ENCODE data around the gene ZBTB7A.

Gene ZBTB7A

DNA sequence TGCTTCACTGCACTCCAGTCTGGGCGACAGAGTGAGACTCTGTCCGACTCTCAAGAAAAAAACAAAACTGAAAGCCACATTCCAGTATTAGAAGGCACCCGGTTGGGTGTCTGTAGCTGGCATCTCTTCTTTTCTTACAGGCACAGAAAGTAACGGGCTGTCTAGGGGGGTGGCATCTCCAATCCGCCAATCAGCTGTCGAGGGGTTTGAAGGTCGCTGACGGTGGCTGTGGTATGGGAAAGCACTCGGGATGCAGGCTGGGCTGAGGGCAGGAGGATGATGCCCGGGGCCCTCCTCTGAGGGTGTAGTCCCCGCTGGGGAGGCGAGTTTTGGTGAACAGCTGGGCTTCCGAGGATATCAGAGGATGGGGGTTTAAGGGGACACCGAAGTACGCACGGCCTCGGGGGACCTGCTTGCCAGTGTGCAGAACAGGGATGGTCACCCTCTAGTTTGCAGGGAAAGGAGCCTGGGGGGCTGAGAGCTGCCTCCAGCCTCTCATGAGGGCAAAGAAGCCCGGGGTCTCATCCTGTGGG, 27.0 kb upstream of the ZBTB7A start:
- DNase-seq: no peak

DNA sequence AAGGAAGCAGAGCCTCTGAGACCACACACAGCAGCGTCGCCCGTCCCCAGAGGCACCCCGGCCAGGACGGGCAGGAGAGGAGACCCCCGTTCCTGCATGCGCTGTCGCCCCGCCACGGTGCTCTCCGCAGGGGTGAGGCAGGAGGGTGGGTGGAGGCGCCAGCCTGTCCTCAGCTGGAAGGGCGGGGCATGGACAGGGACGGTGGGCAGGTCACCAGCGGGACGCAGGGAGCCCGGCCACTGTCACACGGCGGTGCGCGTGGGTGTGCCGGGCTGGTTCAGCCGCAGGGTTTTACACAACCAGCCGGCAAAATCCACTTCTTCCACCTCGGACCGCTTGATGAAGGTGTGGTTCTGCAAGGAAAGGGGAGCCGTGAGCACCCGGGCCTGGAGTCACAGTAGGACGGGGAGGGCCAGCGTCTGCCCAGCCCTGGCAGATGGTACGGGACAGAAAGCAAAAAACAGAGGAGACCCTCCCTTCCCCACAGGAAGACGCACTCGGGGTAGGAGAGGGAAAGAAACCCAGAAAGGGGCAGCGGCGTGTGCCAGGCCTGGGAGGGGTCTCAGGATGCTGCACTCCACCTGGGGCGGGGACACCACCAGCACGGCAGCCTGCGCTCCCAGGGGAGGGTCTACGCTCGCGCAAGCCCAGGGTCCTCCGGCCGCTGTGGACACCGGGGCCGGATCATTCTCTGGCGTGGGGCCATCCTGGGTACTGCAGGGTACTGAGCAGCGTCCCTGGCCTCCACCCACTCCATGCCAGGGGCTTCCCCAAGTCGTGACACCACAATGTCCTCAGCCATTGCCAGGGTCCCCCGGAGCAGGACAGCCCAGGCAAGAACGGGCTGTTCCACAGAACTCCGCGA, 23.9 kb upstream of the ZBTB7A start:
- no peak for DNase-seq

GRCh38 chr19:4089946-4090345, 23.2 kb upstream of the ZBTB7A start:
- no peak for DNase-seq

DNA sequence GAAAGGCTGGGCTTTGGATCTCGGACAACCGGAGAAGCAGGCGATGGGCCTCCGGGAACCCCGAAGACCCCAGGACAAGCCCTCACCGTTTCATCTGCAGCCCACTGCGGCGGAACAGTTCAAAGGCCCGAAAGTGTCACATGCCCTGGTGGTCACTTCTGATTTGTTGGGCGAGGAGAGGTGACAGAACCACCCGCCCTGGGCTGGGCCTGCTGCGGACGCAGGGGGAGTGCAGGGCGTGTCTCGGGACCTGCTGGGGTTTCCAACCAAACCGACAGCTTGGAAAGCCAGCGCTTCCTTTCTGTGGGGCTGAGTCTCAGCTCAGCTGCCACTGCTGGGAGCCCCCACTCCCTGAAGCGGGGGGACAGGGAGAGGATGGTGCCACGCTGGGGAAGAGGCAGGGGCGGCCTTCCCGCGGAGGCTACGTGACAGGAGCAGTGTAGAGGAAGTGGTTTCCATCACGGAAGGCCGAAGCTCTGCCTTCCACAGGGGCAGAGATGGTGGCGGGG, 22.8 kb upstream of the ZBTB7A start:
- DNase-seq: peak; percentile 47 to 51

DNA sequence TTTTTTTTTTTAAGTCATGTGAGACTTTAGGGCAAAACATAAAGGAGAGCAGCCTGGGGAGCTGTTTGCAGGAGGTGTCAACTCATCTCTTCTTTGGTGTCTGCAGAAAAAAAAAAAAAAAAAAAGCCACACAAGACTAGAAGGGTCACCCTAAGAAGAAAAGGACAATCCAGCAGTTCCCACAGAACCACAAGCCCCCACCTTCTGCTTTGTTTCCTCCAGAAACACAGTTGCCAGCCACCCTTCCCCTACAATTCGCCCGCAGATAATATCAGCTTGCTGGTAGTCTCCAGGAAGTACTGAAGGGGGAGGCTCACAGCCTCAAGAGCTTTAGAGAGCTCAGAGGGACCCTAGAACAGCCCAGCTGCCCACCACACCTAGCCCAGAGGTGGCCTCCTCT, 22.3 kb upstream of the ZBTB7A start:
- DNase-seq: peak in 1 of 2 donors; percentile 63

DNA sequence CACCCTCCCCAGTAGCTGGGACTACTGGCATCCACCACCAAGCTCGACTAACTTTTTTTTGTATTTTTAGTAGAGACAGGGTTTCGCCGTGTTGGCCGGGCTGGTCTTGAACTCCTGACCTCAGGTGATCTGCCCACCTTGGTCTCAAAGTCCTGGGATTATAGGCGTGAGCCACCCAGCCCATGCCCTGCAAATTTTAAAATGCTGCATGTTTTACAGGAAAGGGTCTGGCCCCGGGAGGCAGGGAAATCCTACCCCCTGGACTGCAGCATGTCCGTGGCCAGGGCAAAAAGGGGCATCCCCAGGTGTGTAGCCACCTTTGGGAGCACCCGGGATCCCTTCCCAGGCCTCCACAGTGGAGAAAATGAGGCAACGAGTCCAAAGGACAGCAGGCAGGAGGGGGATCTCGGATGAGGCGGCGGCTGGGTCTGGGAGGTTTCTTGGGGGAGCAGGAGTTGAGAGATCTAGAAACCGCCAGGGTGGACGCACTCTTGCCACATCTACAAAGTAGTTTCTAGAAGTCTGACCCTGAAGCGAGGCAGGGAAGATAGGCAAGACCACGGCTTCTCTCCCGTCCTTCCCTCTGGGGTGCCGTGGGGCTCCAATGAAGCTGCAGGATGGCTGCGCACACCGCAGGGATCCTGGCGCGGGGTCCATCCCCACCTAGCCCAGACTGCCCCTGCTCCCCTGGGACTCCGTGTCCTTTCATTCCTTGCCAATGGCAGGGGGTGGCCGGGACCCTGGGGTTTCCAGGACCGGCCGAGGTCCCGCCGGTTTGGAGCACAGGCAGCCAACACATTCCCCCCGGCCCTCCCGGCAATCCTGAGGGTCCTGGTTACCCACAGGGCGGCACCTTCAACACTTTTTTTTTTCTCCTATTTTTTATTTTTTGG, 21.3 kb upstream of the ZBTB7A start:
- DNase-seq: no peak

- no peak for DNase-seq
Measured at GRCh38 chr19:4086411-4086867, 19.7 kb upstream of the ZBTB7A start.

GRCh38 chr19:4084547-4084877, 17.8 kb upstream of the ZBTB7A start:
- DNase-seq: no peak

- peak in 1 of 2 donors; percentile 62 for DNase-seq
Measured at GRCh38 chr19:4083677-4084546, 17.2 kb upstream of the ZBTB7A start.

- DNase-seq: no peak
Measured at GRCh38 chr19:4082172-4082571, 15.5 kb upstream of the ZBTB7A start.

GRCh38 chr19:4081441-4082129, 14.9 kb upstream of the ZBTB7A start:
- DNase-seq: no peak

DNA sequence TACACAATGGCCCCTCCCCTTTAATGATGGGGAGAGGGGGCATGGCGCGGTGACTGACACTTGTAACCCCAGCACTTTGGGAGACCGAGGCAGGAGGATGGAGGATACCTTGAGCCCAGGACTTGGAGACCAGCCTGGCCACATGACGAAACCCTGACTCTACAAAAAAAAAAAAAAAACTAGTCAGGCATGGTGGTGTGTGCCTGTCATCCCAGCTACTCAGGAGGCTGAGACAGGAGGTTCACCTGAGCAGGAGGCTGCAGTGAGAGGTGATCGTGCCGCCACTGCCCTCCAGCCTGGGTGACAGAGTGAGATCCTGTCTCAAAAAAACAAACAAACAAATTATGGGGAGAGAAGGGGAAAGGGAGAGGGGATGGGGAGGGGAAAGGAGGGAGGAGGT, 13.8 kb upstream of the ZBTB7A start:
- DNase-seq: no peak

DNA sequence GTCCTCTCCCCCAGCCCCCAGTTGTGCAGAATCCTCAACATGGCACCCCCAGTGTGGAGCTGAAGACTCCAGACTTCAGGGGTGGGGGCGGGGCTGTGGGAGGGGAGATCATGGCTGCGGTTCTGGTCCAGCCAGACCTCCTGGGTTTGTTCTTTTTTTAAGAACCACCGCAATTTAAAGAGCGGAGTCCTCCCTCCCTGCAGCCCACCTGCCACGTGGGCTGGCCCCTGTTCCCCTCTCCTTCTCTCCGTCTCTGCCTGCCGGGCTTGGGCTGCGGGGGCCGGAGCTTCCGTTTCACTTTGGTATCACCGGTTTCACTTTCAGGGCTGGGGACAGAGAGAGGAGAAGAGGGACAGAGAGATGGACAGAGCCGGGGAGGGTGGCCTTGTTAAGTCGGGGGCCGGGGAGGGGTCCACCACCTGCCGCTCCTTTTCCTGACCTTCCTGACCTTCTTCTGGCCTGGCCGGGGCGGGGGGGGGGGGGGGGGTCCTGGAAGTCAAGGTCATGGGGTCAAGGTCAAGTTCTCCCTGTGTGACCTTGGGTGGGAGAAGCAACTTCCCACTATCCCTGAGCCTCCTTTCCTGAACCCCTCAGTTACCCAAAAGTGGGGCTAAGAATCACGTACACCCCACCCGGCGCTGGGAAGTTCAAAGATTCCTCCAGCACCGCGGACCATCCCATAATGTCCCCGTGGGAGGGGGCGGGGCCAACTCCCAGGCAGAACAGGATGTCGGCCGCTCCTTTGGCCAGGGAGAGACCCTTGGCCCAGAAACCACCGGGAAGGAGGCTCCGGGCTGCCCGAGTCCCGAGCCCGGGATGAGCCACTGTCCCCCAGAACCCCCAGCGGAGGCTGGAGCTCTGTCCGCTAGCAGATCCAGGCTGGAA, 11.3 kb upstream of the ZBTB7A start:
- DNase-seq: peak; percentile 7 to 43

- DNase-seq: no peak
Measured at GRCh38 chr19:4077007-4077374, 10.3 kb upstream of the ZBTB7A start.

DNA sequence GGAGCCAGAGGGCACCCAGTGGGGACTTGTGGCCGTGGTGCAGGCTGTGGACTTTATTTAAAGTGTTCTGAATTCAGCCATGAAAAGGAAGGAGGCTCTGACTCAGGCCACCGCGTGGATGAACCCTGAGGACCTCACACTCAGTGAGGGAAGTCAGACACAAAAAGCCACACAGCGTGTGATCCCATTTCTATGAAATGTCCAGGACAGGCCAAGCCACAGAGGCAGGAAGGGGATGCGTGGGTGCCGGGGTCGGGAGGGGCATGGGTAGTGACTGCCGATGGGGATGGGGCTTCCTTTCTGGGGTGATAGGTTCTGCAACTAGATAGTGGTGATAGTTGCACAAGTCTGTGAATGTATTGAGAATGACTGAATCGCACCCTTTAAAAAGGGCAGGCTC, 8.7 kb upstream of the ZBTB7A start:
- DNase-seq: peak; percentile 17 to 20

DNA sequence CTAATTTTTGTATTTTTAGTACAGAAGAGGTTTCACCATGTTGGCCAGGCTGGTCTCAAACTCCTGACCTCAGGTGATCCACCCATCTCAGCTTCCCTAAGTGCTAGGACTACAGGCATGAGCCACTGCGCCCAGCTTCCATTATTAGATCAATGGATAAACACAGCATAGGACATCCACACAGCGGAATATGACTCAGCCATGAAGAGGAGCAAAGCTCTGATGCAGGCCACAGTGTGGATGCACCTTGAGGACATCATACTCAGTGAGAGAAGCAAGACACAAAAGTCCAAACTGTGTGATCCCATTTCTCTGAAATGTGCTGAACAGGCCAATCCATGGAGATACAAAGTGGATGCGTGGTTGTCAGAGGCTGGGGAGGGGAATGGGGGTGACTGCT, 4.9 kb upstream of the ZBTB7A start:
- DNase-seq: no peak

DNA sequence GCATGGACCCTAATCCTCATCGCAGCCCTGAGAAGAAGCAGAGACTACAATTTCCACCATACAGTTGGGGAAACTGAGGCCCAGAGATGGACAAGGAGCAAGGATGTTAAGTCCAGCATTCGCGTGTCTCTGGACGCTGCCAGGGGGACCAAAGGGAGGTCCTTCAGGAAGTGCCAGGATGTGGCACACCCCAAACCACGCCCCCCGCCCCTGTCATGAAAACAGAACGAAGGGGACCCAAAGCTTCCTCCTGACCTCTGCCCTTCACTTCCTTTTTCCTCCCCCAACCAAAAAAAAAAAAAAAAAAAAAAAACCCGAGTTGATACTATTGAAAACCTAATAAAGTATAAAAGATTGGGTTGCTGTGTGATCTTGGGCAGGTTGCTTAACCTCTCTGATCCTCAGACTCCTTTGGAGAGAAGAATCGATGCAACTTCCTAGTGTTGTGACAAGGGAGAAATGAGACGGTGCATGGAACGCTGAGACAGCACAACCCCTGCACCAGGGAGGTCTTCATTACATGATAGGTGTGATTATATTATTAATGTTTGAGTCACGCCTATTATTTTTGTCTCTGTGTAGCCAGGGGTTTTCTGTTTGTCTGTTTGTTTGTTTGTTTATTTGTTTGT, 2.7 kb upstream of the ZBTB7A start:
- peak in 1 of 2 donors; percentile 3 for DNase-seq

GRCh38 chr19:4068047-4068966, 1.6 kb upstream of the ZBTB7A start:
- DNase-seq: no peak

GRCh38 chr19:4067396-4068046, 822 bp upstream of the ZBTB7A start:
- peak in 1 of 2 donors; percentile 56 for DNase-seq

Measured in bone marrow (tissue), 2 donors.